ENCODE data around the gene C19orf67.

The C19orf67 gene

GRCh38 chr19:14085309-14085995, at the start of gene C19orf67:
C19orf67 (minus strand) TSS chr19:14085783; CDS start chr19:14085627, 156 bp downstream.
- Histone ChIP-seq H3K4me3 (no peak within 1 kb of the TSS), H3K27ac (peak within 1 kb of the TSS in 2 of 21 experiments; percentile 14 to 32)

GRCh38 chr19:14135355-14135754, 49.8 kb upstream of the C19orf67 start:
- Histone ChIP-seq H3K4me3 (peak overlapping the region in 2 of 7 experiments; percentile 66 to 82), H3K27ac (no peak overlapping the region)

- H3K27ac ChIP-seq, result peak overlapping the region in 2 of 21 experiments; percentile 16 to 22
Measured at GRCh38 chr19:14127929-14128509, 42.4 kb upstream of the C19orf67 start.

GRCh38 chr19:14127176-14127575, 41.6 kb upstream of the C19orf67 start:
- Histone ChIP-seq H3K4me3 (no peak overlapping the region), H3K27ac (no peak overlapping the region)

More at GRCh38 chr19:14127929-14128509, 42.4 kb upstream of the C19orf67 start:
- no peak overlapping the region for H3K4me3 ChIP-seq

GRCh38 chr19:14122924-14123323, 37.3 kb upstream of the C19orf67 start:
- Histone ChIP-seq H3K27ac (no peak overlapping the region), H3K4me3 (no peak overlapping the region)

GRCh38 chr19:14120497-14120780, 34.9 kb upstream of the C19orf67 start:
- no peak overlapping the region for H3K4me3 ChIP-seq
- H3K27ac ChIP-seq, result peak overlapping the region in 12 of 21 experiments; percentile 88 to 98 (median 94)

- Histone ChIP-seq H3K27ac (peak overlapping the region in 20 of 21 experiments; percentile 61 to 98 (median 93)), H3K4me3 (no peak overlapping the region)
Measured at GRCh38 chr19:14119644-14120496, 34.3 kb upstream of the C19orf67 start.

- H3K27ac ChIP-seq, result peak overlapping the region in 20 of 21 experiments; percentile 61 to 98 (median 93)
Measured at GRCh38 chr19:14119146-14119545, 33.6 kb upstream of the C19orf67 start.

GRCh38 chr19:14118165-14119051, 32.8 kb upstream of the C19orf67 start:
- H3K4me3 ChIP-seq, result peak overlapping the region; percentile 37 to 95 (median 43)
- peak overlapping the region; percentile 71 to 98 (median 93) for H3K27ac ChIP-seq

More at GRCh38 chr19:14119146-14119545, 33.6 kb upstream of the C19orf67 start:
- peak overlapping the region in 6 of 7 experiments; percentile 39 to 95 (median 44) for H3K4me3 ChIP-seq

- Histone ChIP-seq H3K27ac (peak within 1 kb of the TSS; percentile 71 to 98 (median 93)), H3K4me3 (peak within 1 kb of the TSS; percentile 63 to 95 (median 85))
Measured at GRCh38 chr19:14117668-14118164, 32.1 kb upstream of the C19orf67 start, which contains the start of gene PRKACA. PRKACA (minus strand) TSS chr19:14117762; CDS start chr19:14117547, 215 bp downstream.

- H3K27ac ChIP-seq, result peak overlapping the region in 18 of 21 experiments; percentile 39 to 89 (median 80)
- peak overlapping the region; percentile 63 to 95 (median 85) for H3K4me3 ChIP-seq
Measured at GRCh38 chr19:14116918-14117578, 31.5 kb upstream of the C19orf67 start.

- peak overlapping the region; percentile 63 to 95 (median 85) for H3K4me3 ChIP-seq
- H3K27ac ChIP-seq, result peak overlapping the region in 13 of 21 experiments; percentile 65 to 89 (median 83)
Measured at GRCh38 chr19:14116525-14116917, 30.9 kb upstream of the C19orf67 start.

GRCh38 chr19:14115756-14116155, 30.2 kb upstream of the C19orf67 start:
- no peak overlapping the region for H3K4me3 ChIP-seq
- H3K27ac ChIP-seq, result peak overlapping the region in 11 of 21 experiments; percentile 8 to 89 (median 77)

GRCh38 chr19:14114854-14115253, 29.3 kb upstream of the C19orf67 start:
- Histone ChIP-seq H3K4me3 (no peak overlapping the region), H3K27ac (peak overlapping the region in 11 of 21 experiments; percentile 12 to 89 (median 61))

- peak overlapping the region in 11 of 21 experiments; percentile 21 to 82 (median 63) for H3K27ac ChIP-seq
- H3K4me3 ChIP-seq, result no peak overlapping the region
Measured at GRCh38 chr19:14114439-14114838, 28.9 kb upstream of the C19orf67 start.

GRCh38 chr19:14113762-14114414, 28.3 kb upstream of the C19orf67 start:
- no peak overlapping the region for H3K4me3 ChIP-seq
- H3K27ac ChIP-seq, result peak overlapping the region in 20 of 21 experiments; percentile 17 to 82 (median 65)

GRCh38 chr19:14112809-14113385, 27.3 kb upstream of the C19orf67 start:
- Histone ChIP-seq H3K4me3 (no peak overlapping the region), H3K27ac (peak overlapping the region in 20 of 21 experiments; percentile 17 to 82 (median 64))

Data from skin epidermis (tissue), 12 donors.